GM20000 (cell line): ENCODE measurements around the gene TSPAN32.
"Not testable (repeated sequence)": the region's sequence is repeated elsewhere in the genome, so short reads cannot be mapped to it uniquely, and the experiment has no call there.

Experiments used
- DNase-seq: peaks from one replicate; pipeline ENCODE4 v3.0.0; 2012; ENCODE audit warnings: low spot score
- TF ChIP-seq, protein P1 (sequence below): IDR thresholded peaks from 2 replicates; pipeline ENCODE4 v1.5.1; 2012; ENCODE audit warnings: mild to moderate bottlenecking, control low read depth; ENCODE audit errors: extremely low read depth, missing control alignments

TSPAN32 gene

DNA sequence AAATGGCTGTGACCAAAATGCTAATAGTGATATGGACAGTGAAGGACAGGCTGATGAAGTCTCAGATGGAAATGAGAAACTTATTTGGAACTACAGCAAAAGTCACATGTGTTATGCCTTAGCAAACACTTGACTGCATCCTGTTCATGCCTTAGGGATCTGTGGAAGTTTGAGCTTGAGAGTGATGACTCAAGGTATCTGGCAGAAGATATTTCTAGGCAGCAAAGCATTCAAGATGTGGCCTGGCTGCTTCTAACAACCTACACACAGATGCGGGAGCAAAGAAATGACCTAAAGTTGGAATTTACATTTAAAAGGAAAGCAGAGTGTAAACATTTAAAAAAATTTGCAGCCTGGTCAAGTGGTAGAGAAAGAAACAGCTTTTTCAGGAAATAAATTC, 47.2 kb downstream of the TSPAN32 start:
- TF ChIP-seq, protein P1, sequence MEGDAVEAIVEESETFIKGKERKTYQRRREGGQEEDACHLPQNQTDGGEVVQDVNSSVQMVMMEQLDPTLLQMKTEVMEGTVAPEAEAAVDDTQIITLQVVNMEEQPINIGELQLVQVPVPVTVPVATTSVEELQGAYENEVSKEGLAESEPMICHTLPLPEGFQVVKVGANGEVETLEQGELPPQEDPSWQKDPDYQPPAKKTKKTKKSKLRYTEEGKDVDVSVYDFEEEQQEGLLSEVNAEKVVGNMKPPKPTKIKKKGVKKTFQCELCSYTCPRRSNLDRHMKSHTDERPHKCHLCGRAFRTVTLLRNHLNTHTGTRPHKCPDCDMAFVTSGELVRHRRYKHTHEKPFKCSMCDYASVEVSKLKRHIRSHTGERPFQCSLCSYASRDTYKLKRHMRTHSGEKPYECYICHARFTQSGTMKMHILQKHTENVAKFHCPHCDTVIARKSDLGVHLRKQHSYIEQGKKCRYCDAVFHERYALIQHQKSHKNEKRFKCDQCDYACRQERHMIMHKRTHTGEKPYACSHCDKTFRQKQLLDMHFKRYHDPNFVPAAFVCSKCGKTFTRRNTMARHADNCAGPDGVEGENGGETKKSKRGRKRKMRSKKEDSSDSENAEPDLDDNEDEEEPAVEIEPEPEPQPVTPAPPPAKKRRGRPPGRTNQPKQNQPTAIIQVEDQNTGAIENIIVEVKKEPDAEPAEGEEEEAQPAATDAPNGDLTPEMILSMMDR: no peak
- no peak for DNase-seq

DNA sequence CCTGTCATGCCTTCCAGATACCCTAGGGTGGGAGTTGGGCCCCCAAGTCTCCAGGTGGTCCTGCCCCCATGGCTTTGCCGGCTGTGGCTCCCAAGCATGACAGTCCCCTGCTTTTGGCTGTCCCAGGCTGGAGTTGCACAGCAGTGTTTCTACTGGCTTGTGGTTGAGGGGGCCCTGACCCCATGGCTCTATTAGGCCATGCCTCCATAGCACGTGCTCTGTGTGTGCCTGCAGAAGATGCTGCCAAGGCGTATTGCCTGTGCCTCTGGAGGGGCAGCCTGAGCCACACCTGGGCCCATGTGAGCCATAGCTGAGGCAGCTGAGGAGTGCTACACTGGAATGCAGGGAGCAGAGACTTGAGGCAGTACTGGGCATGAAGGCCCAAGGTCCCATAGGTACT, 49.9 kb downstream of the TSPAN32 start:
- TF ChIP-seq, protein P1: no peak
- DNase-seq: no peak

GRCh38 chr11:2352420-2352819, 50.6 kb downstream of the TSPAN32 start:
- DNase-seq: no peak
- TF ChIP-seq, protein P1: no peak

DNA sequence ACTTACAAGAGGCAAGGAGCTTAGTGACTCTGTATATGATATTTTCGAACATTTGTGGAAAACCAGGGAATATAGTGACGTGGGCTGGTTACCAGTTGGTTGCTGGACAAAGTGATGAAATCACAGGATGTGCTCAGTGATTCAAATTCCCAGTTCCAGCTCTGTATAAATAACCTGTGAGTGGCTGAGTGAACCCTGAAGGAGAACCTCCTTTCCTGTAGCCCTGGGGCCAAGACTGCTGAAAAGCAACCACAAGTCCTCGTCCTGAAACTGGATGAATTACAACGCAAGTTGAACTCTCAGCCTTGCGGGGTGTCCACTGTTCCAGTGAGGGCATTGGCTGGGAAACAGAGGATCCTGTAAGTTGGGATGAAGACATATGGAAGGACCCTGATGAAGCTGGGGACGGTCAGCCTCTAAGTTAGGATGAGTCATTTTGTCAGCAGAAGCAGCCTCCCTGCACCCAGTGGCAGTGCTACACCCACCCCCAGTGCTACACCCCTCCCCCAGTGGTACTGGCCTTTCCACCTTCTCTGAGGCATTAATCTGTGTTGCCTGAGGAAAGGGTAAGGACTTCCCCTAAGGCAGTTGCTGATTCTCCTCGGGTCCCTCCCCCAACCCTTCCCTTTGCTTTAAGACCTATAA, 53.3 kb downstream of the TSPAN32 start:
- DNase-seq: no peak
- TF ChIP-seq, protein P1: no peak

GRCh38 chr11:2357246-2357645, 55.4 kb downstream of the TSPAN32 start:
- no peak for DNase-seq
- TF ChIP-seq, protein P1: no peak

- not testable (repeated sequence) for DNase-seq
These were observed 55.8 kb downstream of the TSPAN32 start for GRCh38 chr11:2357651-2358050.

GRCh38 chr11:2358754-2359442, 57.1 kb downstream of the TSPAN32 start:
- DNase-seq: no peak
- TF ChIP-seq, protein P1: no peak

DNA sequence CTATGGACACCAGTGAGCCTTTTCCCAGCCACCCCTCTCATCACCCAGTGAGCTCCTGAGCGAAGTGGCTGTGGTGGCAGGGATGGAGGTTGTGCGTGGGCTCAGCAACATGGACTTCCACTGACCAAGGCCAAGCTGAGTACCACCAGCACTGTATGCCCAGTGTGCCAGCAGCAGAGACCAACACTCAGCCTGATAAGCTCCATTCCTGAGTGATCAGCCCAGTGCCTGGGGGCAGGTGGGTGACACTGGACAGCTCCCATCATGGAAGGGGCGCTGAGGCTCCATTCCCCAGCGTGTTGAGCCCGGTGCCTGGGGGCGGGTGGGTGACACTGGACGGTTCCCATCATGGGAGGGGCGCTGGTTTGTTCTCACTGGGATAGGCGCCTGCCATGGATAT, 57.7 kb downstream of the TSPAN32 start:
- DNase-seq: no peak
- TF ChIP-seq, protein P1: no peak
